GM21528 (cell line): ENCODE measurements around the gene NUDT13.

ENCODE experiments used
- ATAC-seq: cut with Tn5 transposase; IDR thresholded peaks from one replicate; pipeline ENCODE4 v1.9.1; 2021; ENCODE audit warnings: mild to moderate bottlenecking, moderate library complexity; ENCODE audit not compliant: unreplicated experiment, low FRiP score

Gene NUDT13

DNA sequence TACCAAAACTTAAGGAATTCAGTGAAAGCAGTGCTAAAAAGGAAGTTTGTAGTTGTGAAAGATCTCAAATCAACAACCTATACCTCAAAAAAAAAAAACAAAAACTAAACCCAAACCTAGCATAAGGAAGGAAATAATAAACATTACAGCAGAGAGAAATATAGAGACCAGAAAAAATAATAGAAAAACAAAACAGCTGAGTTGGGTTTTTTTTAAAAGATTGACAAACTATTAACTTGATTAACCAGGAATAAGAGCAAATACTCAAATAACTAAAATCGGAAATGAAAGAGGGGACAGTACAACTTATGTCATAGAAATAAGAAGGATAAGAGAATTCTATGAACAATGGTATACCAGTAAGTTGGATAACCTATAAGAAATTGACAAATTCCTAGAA, 50.8 kb downstream of the NUDT13 start:
- no peak for ATAC-seq

DNA sequence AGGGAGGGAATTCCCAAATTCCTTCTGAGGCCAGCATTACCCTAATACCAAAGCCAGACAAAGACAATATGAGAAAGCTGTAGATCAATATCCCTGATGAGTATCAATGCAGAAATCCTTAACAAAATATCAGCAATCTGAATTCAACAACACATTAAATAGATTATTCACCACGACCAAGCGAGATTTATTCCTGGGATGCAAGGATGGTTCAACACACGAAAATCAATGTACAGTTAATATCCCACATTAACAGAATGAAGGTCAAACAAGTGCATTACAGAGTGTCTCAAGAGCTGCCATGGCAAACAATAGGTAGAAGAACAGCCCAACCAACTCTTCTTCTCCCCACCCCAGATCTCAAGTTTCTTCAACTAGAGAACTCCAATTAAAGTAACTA, 51.4 kb downstream of the NUDT13 start:
- ATAC-seq: no peak

DNA sequence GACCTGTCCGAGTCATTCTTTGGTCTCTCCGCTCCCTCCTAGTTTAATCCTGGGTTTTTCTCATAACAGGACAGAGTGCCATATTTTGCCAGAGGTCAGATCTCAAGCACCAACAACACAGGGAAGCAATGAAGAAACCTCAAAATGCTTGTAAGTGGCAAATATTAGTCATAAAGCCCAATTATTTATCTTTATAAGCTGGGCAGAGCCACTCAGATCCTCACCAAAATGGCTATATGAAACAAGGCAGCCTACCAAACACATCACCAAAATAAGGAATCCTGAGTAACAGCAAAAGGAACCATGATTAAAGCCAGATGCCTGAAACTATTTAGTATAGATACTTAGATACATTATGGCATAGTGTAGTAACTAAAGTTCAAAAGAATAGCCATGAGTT, 52.8 kb downstream of the NUDT13 start:
- no peak for ATAC-seq

DNA sequence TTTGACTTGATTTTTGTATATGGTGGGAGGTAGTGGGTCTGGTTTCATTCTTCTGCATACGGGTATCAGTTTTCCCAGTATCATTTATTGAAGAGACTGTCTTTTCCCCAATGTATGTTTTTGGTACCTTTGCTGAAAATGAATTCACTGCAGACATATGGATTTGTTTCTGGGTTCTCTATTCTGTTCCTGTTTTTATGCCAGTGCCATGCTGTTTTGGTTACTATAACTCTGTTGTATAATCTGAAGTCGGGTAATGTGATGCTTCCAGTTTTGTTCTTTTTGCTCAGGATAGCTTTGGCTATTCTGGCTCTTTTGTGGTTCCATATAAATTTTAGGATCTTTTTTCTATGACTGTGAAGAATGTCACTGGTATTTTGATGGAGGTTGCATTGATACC, 56.7 kb downstream of the NUDT13 start:
- no peak for ATAC-seq

DNA sequence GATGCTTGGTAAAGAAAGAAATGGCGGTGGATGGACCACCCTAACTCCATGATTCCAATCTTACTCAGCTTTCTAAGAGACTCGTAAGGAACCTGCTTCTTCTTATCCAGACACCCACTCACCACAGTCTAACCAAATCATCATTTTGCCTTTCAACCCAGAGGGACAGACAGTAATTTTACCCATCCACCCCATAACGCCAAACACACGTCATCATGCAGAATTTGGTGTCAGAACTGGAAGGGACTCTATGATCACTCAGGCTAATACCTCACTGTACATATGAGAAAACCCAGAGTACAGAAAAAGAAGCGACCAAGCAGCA, 57.2 kb downstream of the NUDT13 start:
- ATAC-seq: no peak

DNA sequence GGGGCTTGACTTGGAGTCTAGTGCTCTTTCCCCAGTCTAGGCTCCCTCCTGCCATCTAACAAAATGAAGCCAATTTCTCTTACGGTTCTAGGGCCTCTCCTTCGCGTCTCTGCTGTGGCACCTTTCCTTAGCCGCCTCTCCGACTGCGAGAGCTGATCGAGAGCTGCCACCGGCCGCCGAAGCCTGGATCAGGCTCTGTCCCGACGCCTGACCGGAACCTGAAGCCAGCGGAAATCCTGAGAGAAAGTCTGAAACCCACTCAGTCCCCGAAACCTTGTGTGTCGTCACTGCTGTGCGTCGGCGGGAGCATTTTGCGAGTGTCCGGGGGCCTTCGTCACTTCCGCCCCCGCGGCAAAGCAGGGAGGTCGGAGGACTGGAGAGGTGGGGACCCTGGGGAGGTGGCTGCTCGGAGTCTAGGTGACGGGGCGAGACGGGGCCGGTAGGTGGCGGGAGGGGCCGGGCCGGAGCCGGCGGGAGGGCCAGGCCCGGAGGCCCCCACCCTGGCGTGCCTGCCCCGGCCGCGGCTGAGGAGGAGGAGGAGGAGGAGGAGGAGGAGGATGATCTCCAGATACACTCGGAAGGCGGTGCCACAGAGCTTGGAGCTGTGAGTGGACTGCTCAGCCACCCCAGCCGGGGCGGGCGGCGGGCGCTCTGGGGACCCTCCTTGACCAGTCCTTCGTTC, 57.7 kb downstream of the NUDT13 start, which contains the start of the genes ECD and FAM149B1:
Gene ECD, minus strand, starts transcription at position 226 of the 682 bp plus-strand sequence. CDS start 4,071 bp downstream, outside the sequence.
Gene FAM149B1, plus strand, starts transcription at position 337 of the 682 bp plus-strand sequence. Its CDS starts 221 bp downstream, at position 558.
- ATAC-seq: peak; percentile 83

DNA sequence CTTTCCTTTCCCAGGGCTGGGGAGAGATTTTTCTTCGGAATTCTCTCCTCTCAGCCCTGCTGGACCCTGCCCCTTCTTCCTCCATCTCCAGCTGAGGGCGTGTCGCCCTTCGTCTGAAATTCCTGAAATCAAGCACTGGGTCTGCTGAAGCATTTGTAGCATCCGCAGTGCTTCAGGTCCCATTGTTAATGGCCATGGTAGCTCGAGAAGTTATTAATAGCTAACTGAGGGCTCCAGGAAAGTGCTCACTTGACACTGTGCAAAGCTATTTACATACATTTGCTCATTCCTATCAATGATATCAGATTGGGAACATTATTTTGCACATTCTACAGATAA, 58.2 kb downstream of the NUDT13 start:
- ATAC-seq: no peak

DNA sequence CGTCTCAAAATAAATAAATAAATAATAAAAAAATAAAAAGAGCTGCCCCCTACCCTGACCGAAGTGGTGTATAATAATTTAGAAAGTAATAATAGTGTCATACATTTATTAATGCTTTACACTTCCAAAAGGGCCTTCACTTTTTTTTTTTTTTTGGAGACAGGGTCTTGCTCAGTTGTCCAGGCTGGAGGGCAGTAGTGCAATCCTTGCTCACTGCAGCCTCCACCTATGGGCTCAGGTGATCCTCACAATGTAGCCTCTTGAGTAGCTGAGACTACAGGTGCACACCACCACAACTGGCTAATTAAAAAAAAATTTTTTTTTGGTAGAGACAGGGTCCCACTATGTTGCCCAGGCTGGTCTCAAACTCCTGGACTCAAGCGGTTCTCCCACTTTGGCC, 59.1 kb downstream of the NUDT13 start:
- no peak for ATAC-seq

DNA sequence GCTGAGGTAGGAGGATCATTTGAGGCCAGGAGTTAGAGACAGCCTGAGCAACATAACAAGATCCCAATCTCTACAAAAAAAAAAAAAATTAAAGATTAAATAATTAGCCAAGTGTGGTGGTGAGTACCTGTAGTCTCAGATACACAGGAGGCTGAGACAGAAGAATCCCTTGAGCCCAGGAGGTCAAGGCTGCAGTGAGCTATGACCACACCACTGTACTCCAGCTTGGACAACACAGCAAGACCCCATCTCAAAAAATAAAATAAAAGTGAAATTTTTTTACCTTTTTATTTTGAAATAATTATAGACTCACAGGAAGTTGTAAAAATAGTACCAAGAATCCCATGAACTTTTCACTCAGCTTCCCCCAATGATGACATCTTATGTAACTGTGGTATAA, 62.6 kb downstream of the NUDT13 start:
- no peak for ATAC-seq

DNA sequence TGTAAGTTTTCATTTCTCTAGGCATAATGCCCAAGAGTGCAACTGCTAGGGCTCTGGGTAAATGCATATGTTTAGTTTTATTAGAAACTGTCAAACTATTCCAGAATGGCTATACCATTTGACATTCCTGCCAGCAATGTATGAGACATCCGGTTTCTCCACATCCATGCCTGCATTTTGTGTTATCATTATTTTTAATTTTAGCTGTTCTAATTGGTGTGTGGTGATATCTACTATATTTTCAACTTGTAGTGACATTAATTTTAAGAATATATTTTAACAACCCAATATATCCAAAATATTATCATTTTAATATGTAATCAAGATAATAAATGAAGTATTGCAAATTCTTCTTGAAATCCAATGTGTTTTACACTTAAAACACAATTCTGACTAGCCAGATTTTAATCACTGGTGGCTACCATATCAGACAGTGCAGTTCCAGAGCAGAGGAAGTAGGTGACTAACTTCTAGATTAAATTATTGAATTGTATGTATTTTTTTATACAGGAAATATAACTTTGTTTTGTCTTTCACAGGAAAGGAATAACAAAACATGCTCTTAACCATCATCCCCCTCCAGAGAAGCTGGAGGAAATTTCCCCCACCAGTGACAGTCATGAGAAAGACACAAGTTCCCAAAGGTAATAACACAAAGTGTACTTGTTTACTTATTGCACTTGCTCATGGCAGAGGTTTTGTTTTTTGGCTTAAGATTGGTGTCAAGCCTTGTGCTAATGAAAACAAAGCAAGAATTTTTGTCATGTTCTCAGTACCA, 64.1 kb downstream of the NUDT13 start:
- no peak for ATAC-seq
